GM21528 (cell line): Measurements from ENCODE around the gene POLDIP3.
"Not testable (repeated sequence)": the region's sequence is repeated elsewhere in the genome, so short reads cannot be mapped to it uniquely, and the experiment has no call there.

Source experiments
- ATAC-seq: cut with Tn5 transposase; IDR thresholded peaks from one replicate; pipeline ENCODE4 v1.9.1; 2021; ENCODE audit warnings: mild to moderate bottlenecking, moderate library complexity; ENCODE audit not compliant: unreplicated experiment, low FRiP score

POLDIP3 gene

GRCh38 chr22:42591987-42592386 is 22.7 kb downstream of the POLDIP3 start:
- no peak for ATAC-seq

- ATAC-seq = no peak
Observed at GRCh38 chr22:42587588-42588175, 27.0 kb downstream of the POLDIP3 start.

GRCh38 chr22:42586381-42586780 is 28.3 kb downstream of the POLDIP3 start:
- no peak for ATAC-seq

GRCh38 chr22:42585096-42585495 is 29.6 kb downstream of the POLDIP3 start:
- no peak for ATAC-seq

GRCh38 chr22:42584364-42584940 is 30.2 kb downstream of the POLDIP3 start:
- ATAC-seq = no peak

GRCh38 chr22:42582987-42583386 is 31.7 kb downstream of the POLDIP3 start:
- ATAC-seq = no peak

- ATAC-seq = peak; percentile 45
Observed at GRCh38 chr22:42581762-42582716, 32.6 kb downstream of the POLDIP3 start.

- ATAC-seq = peak; percentile 7
Observed at GRCh38 chr22:42581194-42581761, 33.4 kb downstream of the POLDIP3 start.

GRCh38 chr22:42580040-42580439 is 34.6 kb downstream of the POLDIP3 start:
- ATAC-seq = not testable (repeated sequence)

- ATAC-seq = no peak
Observed at GRCh38 chr22:42577623-42578240, 37.0 kb downstream of the POLDIP3 start.

GRCh38 chr22:42577141-42577540 is 37.5 kb downstream of the POLDIP3 start:
- ATAC-seq = not testable (repeated sequence)

GRCh38 chr22:42575996-42576574 is 38.6 kb downstream of the POLDIP3 start:
- not testable (repeated sequence) for ATAC-seq

GRCh38 chr22:42574468-42574867 is 40.2 kb downstream of the POLDIP3 start:
- ATAC-seq = not testable (repeated sequence)

- ATAC-seq = not testable (repeated sequence)
Observed at GRCh38 chr22:42574046-42574445, 40.6 kb downstream of the POLDIP3 start.

GRCh38 chr22:42571068-42571467 is 43.6 kb downstream of the POLDIP3 start:
- not testable (repeated sequence) for ATAC-seq

- not testable (repeated sequence) for ATAC-seq
Observed at GRCh38 chr22:42570580-42570979, 44.1 kb downstream of the POLDIP3 start.

- not testable (repeated sequence) for ATAC-seq
Observed at GRCh38 chr22:42567950-42568349, 46.7 kb downstream of the POLDIP3 start.

GRCh38 chr22:42565956-42566355 is 48.7 kb downstream of the POLDIP3 start:
- no peak for ATAC-seq

GRCh38 chr22:42564699-42565098 is 50.0 kb downstream of the POLDIP3 start:
- no peak for ATAC-seq

- ATAC-seq = not testable (repeated sequence)
Observed at GRCh38 chr22:42563943-42564342, 50.7 kb downstream of the POLDIP3 start.
